Tibial artery (tissue), 4 donors: Measurements from ENCODE around the gene SPHK1.

Experiments
- DNase-seq, 2 donors: peaks; one replicate each; pipeline ENCODE4 v3.0.0-alpha.2; 2019
- H3K27ac ChIP-seq, 2 donors: fragments of 200-600 bp; sonication (generic) in 1 of 2; 1 replicate in 1 of 2; 2 replicates in 1 of 2; pipeline ENCODE4 v1.5.1; 2018 to 2019; ENCODE audit warnings: mild to moderate bottlenecking in 1 of 2
- H3K27me3 ChIP-seq, 2 donors: fragments of 200-600 bp; sonication (generic) in 1 of 2; one replicate each; pipeline versions ENCODE4 v1.5.1 to v1.6.0; 2016 to 2019
- H3K36me3 ChIP-seq, 3 donors: fragments of 200-600 bp; sonication (generic) in 2 of 3; one replicate each; pipeline ENCODE4 v1.5.1; 2016 to 2019; ENCODE audit warnings: mild to moderate bottlenecking in 2 of 3
- H3K4me1 ChIP-seq, 4 donors: fragments of 200-600 bp; sonication (generic) in 2 of 4; 1 replicate in 3 of 4; 2 replicates in 1 of 4; pipeline ENCODE4 v1.5.1; 2016 to 2019
- H3K4me3 ChIP-seq, 2 donors: fragments of 200-600 bp; sonication (generic) in 1 of 2; 1 replicate in 1 of 2; 2 replicates in 1 of 2; pipeline ENCODE4 v1.5.1; 2018 to 2019; ENCODE audit warnings: mild to moderate bottlenecking in 2 of 2
- H3K9me3 ChIP-seq, 3 donors: fragments of 200-600 bp; sonication (generic) in 1 of 3; one replicate each; pipeline ENCODE4 v1.5.1; 2016 to 2019
- intact Hi-C: fragments of 100-400 bp; cut with DNase I; formaldehyde crosslinking; loops from one replicate; pipeline ENCODE4 v1.15.0; 2023; ENCODE audit warnings: low total_unique reads
- TF ChIP-seq, protein P1 (sequence below), 2 experiments: fragments of 200-600 bp in 1 of 2; fragments of 450-650 bp in 1 of 2; IDR thresholded peaks; one replicate each; pipeline ENCODE4 v1.5.1; 2017 to 2019; ENCODE audit warnings: antibody characterized with exemption in 2 of 2, mild to moderate bottlenecking in 1 of 2, moderate library complexity in 1 of 2

Gene SPHK1

DNA sequence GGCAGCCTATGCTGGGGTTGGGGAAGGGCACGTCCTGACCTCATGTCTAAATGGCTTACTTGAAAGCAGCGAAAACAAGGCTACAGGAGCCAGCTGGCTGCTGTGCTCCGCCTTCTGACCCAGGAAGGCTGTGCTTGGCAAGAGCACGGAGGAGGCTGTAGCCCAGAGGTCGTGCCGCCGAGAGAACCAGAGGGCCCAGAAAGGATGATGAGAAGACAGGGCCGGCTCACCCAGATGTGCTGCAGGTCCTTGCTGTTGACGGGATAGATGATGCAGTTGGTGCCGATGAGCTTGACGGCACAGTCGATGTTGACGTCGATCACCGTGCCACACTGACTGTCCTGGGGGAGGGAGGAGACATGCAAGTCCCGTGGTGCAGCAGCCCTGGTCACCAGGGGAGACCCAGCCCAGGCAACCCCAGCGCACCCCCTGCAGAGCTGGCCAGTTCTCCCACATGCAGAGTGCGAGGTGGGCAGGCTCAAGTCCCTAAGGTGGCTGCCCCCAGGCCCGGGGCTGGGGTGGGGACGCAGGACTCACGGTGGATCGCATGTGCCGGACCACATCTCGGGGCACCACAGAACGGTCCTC, 20.7 kb downstream of the SPHK1 start:
- H3K27ac ChIP-seq, result no peak overlapping the region
- TF ChIP-seq, protein P1, sequence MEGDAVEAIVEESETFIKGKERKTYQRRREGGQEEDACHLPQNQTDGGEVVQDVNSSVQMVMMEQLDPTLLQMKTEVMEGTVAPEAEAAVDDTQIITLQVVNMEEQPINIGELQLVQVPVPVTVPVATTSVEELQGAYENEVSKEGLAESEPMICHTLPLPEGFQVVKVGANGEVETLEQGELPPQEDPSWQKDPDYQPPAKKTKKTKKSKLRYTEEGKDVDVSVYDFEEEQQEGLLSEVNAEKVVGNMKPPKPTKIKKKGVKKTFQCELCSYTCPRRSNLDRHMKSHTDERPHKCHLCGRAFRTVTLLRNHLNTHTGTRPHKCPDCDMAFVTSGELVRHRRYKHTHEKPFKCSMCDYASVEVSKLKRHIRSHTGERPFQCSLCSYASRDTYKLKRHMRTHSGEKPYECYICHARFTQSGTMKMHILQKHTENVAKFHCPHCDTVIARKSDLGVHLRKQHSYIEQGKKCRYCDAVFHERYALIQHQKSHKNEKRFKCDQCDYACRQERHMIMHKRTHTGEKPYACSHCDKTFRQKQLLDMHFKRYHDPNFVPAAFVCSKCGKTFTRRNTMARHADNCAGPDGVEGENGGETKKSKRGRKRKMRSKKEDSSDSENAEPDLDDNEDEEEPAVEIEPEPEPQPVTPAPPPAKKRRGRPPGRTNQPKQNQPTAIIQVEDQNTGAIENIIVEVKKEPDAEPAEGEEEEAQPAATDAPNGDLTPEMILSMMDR (IDR thresholded peaks at IDR 0.05), result no peak
- H3K27me3 ChIP-seq, result no peaks in the 10 kb centered on the region
- intact Hi-C loops, result loop anchor here (10.0 kb wide), 1 partner anchor 100 kb away; the partner anchor contains the start of gene RHBDF2
- no peak for DNase-seq
- H3K4me3 ChIP-seq, result no peak overlapping the region
- peaks cover 0 to 14% (median 2%) of the 10 kb centered on the region in 4 donors for H3K4me1 ChIP-seq
- H3K9me3 ChIP-seq, result no peaks in the 10 kb centered on the region
- H3K36me3 ChIP-seq, result peaks cover 13 to 53% (median 38%) of the 10 kb centered on the region in 3 donors

DNA sequence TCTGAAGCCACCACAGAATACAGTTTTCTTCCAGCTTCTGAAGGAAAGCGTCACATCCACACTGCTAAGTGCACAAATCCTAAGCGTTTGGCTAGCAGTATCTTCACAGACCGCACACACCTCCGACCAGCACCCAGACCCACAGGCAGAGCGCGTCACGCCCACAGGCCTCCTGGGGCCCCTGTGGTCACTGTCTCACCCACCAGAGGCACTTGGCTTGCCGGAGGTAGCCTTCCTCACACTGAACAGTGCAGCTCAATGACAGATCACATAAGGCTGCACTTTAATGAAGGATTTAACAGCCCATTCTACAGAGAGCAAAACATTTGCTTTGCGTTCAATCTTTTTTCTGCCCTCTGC, 21.2 kb downstream of the SPHK1 start:
- TF ChIP-seq, protein P1 (IDR thresholded peaks at IDR 0.05), result no peak
- DNase-seq, result no peak
- H3K27ac ChIP-seq, result no peak overlapping the region
- H3K36me3 ChIP-seq, result peaks cover 13 to 52% (median 33%) of the 10 kb centered on the region in 3 donors
- H3K4me1 ChIP-seq, result peaks cover 0 to 14% (median 2%) of the 10 kb centered on the region in 4 donors
- no peaks in the 10 kb centered on the region for H3K27me3 ChIP-seq
- no peak overlapping the region for H3K4me3 ChIP-seq
- intact Hi-C loops, result loop anchor here (10.0 kb wide), 1 partner anchor 99 kb away; the partner anchor contains the start of gene RHBDF2
- no peaks in the 10 kb centered on the region for H3K9me3 ChIP-seq

DNA sequence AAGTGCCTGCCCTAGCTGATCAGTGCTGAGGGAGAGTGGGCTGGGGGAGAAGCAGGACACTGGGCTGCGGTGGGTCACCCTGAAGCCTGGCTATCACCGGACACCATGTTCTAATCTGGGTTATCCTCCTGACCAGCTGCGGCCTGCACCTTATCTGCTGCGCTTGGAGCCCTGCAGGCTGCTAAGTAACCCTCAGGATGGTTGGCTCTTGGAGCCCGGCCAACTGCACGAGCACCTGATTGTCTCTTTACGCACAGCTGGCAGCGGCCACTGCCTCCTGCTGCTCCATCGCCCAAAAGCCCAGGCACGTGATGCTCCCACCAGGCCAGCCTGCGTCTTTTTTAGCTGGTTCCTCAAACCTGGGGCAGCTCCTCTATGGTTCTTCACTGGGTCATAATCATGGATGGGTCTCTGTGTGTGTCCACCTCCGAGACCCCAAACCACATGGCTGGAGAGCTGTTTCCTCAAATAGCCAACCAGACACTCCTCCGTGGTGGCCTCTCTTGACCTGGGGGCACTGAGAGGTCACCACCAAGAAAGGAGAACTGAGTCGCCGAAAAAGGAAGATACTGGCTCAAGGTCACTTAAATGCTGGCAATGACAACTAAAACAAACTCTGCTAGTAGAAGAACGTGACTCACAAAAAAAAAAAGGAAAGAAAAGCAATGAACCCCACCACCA, 21.7 kb downstream of the SPHK1 start:
- Histone ChIP-seq H3K27ac (no peak overlapping the region), H3K36me3 (peaks cover 13 to 48% (median 28%) of the 10 kb centered on the region in 3 donors), H3K4me1 (peaks cover 0 to 14% (median 2%) of the 10 kb centered on the region in 4 donors), H3K27me3 (no peaks in the 10 kb centered on the region), H3K9me3 (no peaks in the 10 kb centered on the region), H3K4me3 (no peak overlapping the region)
- peak in 1 of 2 donors; percentile 69 for DNase-seq
- TF ChIP-seq, protein P1 (IDR thresholded peaks at IDR 0.05), result no peak
- intact Hi-C loops, result loop anchor here (10.0 kb wide), 1 partner anchor 99 kb away; the partner anchor contains the start of gene RHBDF2

DNA sequence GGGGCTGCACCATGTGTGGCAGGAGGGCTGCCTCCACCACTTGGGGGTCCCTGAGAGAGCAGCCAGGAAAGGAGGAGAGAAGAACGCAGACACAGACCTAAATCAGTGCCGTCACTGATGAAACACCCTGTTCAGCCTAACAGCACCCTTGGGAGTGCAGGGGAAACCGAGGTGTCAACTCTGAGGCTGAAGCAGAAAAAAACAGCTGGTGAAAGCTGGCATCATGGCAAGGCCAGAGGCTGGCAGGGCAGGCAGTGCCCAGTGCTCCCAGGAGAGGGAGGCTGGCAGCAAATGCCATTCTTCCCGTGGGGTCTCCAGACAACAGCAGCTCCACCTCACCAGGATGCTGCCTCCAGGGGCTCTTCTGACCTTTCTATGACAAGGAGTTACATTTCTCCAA, 23.1 kb downstream of the SPHK1 start:
- intact Hi-C loops, result loop anchor here (10.0 kb wide), 1 partner anchor 97 kb away; the partner anchor contains the start of gene RHBDF2
- peaks cover 6 to 43% (median 14%) of the 10 kb centered on the region in 3 donors for H3K36me3 ChIP-seq
- H3K27me3 ChIP-seq, result no peaks in the 10 kb centered on the region
- H3K9me3 ChIP-seq, result no peaks in the 10 kb centered on the region
- DNase-seq, result no peak
- no peak overlapping the region for H3K27ac ChIP-seq
- H3K4me1 ChIP-seq, result peaks cover 0 to 14% (median 2%) of the 10 kb centered on the region in 4 donors
- TF ChIP-seq, protein P1 (IDR thresholded peaks at IDR 0.05), result no peak
- H3K4me3 ChIP-seq, result no peak overlapping the region

DNA sequence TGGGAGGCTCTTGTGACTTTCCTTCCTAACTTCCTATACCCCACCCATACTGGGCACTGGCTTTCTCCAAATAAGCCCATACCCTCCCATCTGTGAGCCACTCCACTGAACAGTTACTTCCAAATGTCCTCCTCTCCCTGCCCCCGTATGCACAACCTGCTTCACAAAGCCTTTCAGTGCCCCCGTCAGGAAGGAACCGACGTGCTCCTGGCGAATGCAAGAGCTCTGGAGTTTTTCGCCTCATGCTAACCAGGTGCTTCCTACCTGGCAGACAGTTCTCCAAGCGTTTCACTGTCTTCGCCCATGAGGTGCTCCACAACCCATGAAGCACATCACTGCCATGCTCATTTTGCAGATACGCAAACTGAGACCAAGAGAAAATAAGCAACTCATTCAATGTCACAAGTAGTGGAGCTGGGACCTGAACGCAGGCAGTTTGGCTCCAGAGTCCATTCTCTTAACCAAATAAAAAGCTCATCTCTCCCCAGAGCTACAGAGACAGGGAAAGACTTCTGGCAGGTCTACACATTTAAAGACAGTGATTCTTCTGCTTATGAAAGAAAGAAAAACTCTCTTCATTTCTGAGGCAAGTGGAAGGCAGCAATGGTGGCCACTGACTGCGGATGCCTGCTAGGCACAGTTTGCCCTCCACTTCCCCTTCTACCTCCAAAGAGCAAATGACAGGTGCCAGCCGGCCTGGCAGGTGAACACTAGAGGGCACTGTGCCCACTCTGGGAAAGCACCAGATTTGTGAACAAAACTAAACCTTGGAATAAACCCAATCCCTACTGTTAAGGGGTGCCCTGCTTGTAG, 23.8 kb downstream of the SPHK1 start:
- Histone ChIP-seq H3K9me3 (no peaks in the 10 kb centered on the region), H3K27ac (no peak overlapping the region), H3K4me1 (peaks cover 0 to 14% (median 2%) of the 10 kb centered on the region in 4 donors), H3K4me3 (no peak overlapping the region), H3K36me3 (peaks cover 0 to 36% (median 8%) of the 10 kb centered on the region in 3 donors), H3K27me3 (no peaks in the 10 kb centered on the region)
- intact Hi-C loops, result loop anchor here (10.0 kb wide), 1 partner anchor 97 kb away; the partner anchor contains the start of gene RHBDF2
- DNase-seq, result peak in 1 of 2 donors; percentile 64
- TF ChIP-seq, protein P1 (IDR thresholded peaks at IDR 0.05), result peak; percentile 49 to 74
